ENCODE results near the gene KIAA1549.

KIAA1549 gene

GRCh38 chr7:138885383-138886147, 95.6 kb downstream of the KIAA1549 start:
- no peak for DNase-seq (ENCODE audit: low read depth, low spot score)

DNA sequence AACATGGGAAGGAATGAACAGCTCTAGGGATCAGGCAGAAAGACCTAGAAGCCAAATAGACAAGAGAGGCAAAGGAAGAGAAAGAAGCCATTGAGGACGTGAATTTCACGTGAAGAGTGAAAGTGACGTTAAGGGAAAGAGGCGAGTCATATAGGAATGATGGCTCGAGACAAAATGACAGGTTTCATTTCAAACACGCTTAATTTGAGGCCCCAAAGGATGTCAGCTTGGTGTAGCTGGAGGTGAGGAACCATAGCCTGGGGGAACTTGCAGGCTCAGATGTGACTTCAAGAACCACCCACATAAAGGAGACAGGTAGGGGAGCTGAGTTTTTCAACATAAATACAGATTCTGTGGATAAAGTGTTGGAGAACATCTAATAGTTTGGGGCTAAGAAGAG, 98.9 kb downstream of the KIAA1549 start:
- DNase-seq (ENCODE audit: low read depth, low spot score): no peak

DNA sequence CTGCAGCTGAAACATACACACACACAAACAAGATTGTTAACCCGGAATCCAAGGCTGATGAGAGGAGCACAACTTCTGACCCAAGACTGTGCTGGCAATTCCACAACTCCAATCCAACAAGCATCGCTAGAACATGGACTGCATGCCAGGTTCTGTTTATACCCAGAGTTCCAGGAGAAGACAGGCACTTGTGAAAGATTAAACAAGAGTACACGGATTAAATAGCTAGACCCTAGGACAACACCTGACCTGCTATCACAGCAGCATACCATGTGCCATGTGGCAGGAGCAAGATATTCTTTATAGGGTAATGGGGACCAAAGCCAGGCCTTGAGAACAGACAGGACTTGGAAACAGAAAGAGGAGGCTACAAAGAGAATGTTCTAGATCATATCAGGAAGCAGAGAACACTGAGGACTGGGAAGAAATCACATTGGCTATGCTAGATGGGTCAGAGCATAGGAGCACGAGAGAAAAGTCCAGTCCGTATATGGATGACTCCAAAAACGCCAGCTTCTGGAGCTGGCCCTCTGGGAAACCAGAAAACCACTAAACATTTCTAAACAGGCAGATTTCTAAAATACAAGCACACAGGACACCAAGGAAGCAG, 99.5 kb downstream of the KIAA1549 start:
- no peak for DNase-seq (ENCODE audit: low read depth, low spot score)

- no peak for DNase-seq (ENCODE audit: low read depth, low spot score)
Measured at GRCh38 chr7:138880881-138881578, 100.2 kb downstream of the KIAA1549 start.

GRCh38 chr7:138879356-138879755, 101.8 kb downstream of the KIAA1549 start:
- no peak for DNase-seq (ENCODE audit: low read depth, low spot score)

- DNase-seq (ENCODE audit: low read depth, low spot score): no peak
Measured at GRCh38 chr7:138878856-138879255, 102.3 kb downstream of the KIAA1549 start.

GRCh38 chr7:138878051-138878450, 103.1 kb downstream of the KIAA1549 start:
- no peak for DNase-seq (ENCODE audit: low read depth, low spot score)

- no peak for DNase-seq (ENCODE audit: low read depth, low spot score)
Measured at GRCh38 chr7:138876326-138876725, 104.9 kb downstream of the KIAA1549 start.

DNA sequence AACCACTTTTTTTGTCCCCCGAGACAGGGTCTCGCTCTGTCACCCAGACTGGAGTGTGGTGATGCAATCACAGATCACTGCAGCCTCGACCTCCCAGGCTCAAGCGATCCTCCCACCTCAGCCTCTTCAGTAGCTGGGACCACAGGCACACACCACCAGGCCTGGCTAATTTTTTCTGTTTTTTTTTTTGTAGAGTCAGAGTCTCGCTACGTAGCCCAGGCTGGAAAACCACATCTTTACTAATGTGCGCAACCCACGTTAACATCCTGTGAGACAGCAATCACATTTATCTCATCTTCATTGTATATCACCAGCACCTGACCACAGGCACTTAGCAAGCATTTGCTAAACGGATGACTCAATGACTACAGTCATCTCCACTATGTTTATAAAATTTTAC, 105.4 kb downstream of the KIAA1549 start:
- no peak for DNase-seq (ENCODE audit: low read depth, low spot score)

DNA sequence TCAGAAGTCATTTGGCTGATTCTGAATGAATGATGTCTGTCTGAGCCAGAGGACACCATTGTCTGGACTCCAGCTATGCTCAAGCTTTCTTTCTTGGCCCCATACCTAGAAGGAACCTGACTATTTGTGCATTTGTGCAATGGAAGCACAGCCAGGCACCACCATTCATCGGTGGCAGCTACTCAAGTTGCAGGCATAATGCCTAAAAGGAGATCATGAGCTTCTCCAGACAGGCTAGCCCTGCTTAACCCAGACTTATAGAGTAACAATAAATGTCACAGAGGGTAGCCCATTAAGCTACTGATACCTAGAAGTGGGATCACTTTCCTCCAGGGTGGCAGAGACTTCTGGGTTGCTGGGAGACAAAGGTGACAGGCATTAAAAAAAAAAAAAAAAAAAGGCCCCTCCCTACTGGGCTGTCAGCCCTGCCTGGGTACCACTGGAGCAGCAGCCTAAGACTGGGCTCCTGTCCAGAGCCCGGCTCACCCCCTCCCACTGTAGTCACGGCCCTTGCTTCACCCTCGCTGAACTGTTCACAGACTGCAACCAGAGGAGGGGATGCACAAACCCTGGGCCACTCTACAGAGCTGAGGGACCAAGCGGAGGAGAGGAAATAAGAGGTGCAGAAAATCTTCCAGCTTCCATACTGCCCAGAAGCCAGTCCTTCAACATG, 107.8 kb downstream of the KIAA1549 start:
- DNase-seq (ENCODE audit: low read depth, low spot score): no peak

- DNase-seq (ENCODE audit: low read depth, low spot score): no peak
Measured at GRCh38 chr7:138872576-138872975, 108.6 kb downstream of the KIAA1549 start.

- no peak for DNase-seq (ENCODE audit: low read depth, low spot score)
Measured at GRCh38 chr7:138871814-138872090, 109.4 kb downstream of the KIAA1549 start.

- no peak for DNase-seq (ENCODE audit: low read depth, low spot score)
Measured at GRCh38 chr7:138871065-138871813, 110.0 kb downstream of the KIAA1549 start.

- DNase-seq (ENCODE audit: low read depth, low spot score): no peak
Measured at GRCh38 chr7:138869353-138869752, 111.8 kb downstream of the KIAA1549 start.

DNA sequence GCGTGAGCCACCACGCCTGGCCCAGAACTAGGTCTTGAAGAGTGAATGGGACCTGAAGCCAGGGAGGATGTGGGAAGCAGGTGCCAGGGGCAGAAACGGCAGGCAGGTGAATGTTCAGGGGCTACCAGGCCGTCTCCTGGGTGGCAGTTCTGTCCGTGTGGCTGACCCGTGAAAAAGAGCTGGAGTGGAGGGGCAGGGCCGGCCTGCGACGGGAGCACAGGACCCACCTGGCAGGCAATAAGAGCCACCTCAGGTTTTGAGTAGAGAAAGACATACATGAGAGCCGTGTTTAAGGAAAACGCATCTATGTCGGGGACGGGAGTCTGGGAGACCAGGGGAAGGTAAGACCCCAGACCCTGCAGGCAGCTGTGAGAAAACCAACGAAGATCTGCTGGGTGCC, 112.5 kb downstream of the KIAA1549 start:
- DNase-seq (ENCODE audit: low read depth, low spot score): no peak

GRCh38 chr7:138867744-138868143, 113.4 kb downstream of the KIAA1549 start:
- DNase-seq (ENCODE audit: low read depth, low spot score): no peak

GRCh38 chr7:138866353-138866752, 114.8 kb downstream of the KIAA1549 start:
- no peak for DNase-seq (ENCODE audit: low read depth, low spot score)

DNA sequence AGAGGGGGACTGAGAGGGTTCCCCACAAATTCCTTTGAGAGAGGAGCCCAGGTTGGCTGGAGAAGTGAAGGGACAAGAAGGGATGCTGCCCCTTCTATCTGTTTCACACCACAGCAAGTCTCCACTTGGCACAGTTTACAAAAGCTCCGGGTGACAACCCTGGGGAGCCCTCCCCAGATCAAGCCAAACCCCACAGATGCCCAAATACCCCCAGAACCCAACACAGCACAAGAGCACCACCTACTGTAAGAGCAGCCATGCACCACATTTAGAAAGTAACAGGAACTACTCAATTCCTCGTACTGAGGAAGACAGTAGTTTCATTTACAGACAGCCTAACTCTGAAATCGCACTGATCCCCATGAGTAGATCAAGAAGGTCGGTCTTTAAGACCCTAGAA, 115.3 kb downstream of the KIAA1549 start:
- DNase-seq (ENCODE audit: low read depth, low spot score): no peak

DNA sequence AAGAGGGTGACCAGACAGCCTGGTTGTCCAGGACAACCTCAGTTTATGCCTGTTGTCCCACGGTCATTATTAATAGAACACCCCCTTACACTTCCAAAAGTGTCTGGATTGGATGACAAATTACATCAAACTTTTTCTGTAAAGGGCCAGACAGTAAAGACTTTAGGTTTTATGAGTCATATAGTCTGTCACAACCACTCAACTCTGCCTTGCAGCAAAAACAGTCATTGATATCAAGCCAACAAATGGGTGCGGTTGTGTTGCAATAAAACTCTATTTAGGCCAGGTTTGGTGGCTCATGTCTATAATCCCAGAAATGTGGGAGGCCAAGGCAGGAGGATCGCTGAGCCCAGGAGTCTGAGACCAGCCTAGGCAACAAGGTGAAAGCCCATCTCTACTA, 116.5 kb downstream of the KIAA1549 start:
- no peak for DNase-seq (ENCODE audit: low read depth, low spot score)

DNA sequence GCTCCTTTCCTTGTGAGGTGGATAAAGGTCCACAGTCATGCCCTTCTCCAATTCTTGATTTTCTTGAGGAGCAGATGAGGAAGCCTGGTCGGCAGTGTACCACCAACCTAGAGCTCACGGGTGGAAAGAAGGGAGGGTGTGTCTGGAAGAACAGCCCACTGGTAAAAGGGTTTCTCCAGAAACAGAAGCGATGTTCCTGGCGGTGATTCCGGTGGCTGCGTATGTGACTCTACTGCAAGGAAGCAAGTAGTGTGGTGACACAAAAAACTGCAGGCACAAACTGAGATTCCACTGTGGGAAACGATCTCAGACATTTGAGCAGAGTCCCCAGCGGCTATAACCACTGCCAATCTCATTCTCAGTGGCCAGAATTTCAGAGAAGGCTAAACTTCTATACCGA, 117.3 kb downstream of the KIAA1549 start:
- DNase-seq (ENCODE audit: low read depth, low spot score): no peak

- DNase-seq (ENCODE audit: low read depth, low spot score): no peak
Measured at GRCh38 chr7:138861051-138861450, 120.1 kb downstream of the KIAA1549 start.

GRCh38 chr7:138857728-138858127, 123.5 kb downstream of the KIAA1549 start:
- no peak for DNase-seq (ENCODE audit: low read depth, low spot score)
